Breast epithelium (tissue), 4 donors: Measurements from ENCODE around the gene PSME1. TPM values are rescaled to one million over a fixed set of nuclear protein-coding genes. Genes with fewer than 3 reads are reported as not detected.

ENCODE experiments used
- DNase-seq, 2 donors: peaks; one replicate each; pipeline ENCODE4 v3.0.0-alpha.2; 2019; ENCODE audit warnings: low spot score in 2 of 2
- H3K27ac ChIP-seq, 2 donors: fragments of 200-600 bp; sonication (generic) in 1 of 2; one replicate each; pipeline ENCODE4 v1.5.1; 2016 to 2019; ENCODE audit warnings: mild to moderate bottlenecking in 1 of 2
- H3K27me3 ChIP-seq, 2 donors: fragments of 200-600 bp; sonication (generic) in 1 of 2; one replicate each; pipeline versions ENCODE4 v1.5.1 to v1.6.0; 2017 to 2019; ENCODE audit warnings: control low read depth in 1 of 2, mild to moderate bottlenecking in 1 of 2
- H3K36me3 ChIP-seq: fragments of 200-600 bp; one replicate; pipeline ENCODE4 v1.5.1; 2019
- H3K4me1 ChIP-seq, 2 donors: fragments of 200-600 bp; sonication (generic); one replicate each; pipeline ENCODE4 v1.5.1; 2016 to 2019; ENCODE audit warnings: control low read depth in 1 of 2
- H3K4me3 ChIP-seq, 3 donors: fragments of 200-600 bp; sonication (generic); 1 replicate in 2 of 3; 2 replicates in 1 of 3; pipeline ENCODE4 v1.5.1; 2016 to 2019; ENCODE audit warnings: mild to moderate bottlenecking in 3 of 3, moderate library complexity in 2 of 3
- H3K9me3 ChIP-seq, 2 donors: fragments of 200-600 bp; sonication (generic) in 1 of 2; one replicate each; pipeline ENCODE4 v1.5.1; 2016 to 2019; ENCODE audit warnings: control low read depth in 1 of 2
- CTCF ChIP-seq, 3 donors: fragments of 450-650 bp; IDR thresholded peaks; one replicate each; pipeline ENCODE4 v1.5.1; 2016 to 2017; ENCODE audit warnings: antibody characterized with exemption in 3 of 3, mild to moderate bottlenecking in 3 of 3, moderate library complexity in 3 of 3
- POLR2A ChIP-seq: fragments of 450-650 bp; IDR thresholded peaks from one replicate; pipeline ENCODE4 v1.6.1; 2016; ENCODE audit warnings: antibody characterized with exemption, mild to moderate bottlenecking, moderate library complexity
- POLR2AphosphoS5 ChIP-seq, 3 donors: sonication (generic); formaldehyde crosslinking; IDR thresholded peaks; one replicate each; pipeline ENCODE4 v1.6.1; 2017; ENCODE audit warnings: antibody characterized with exemption in 3 of 3
- intact Hi-C: fragments of 100-400 bp; cut with DNase I; formaldehyde crosslinking; loops from one replicate; pipeline ENCODE4 v1.15.1; 2023; ENCODE audit warnings: low total_unique reads
- total RNA-seq, 3 donors: library from RNA; depleted of rRNA; stranded (reverse); fragments of >200 nt; gene quantifications; one replicate each; pipeline ENCODE4 v1.1.0, GENCODE V29; 2016

PSME1 gene
- total RNA-seq, 3 donors from 2014 or later, result 91.1 to 151 (median 135) TPM

- no peaks in the 10 kb centered on the region for H3K4me1 ChIP-seq
- TF ChIP-seq POLR2A, result no peak
- TF ChIP-seq POLR2AphosphoS5 (IDR thresholded peaks at IDR 0.05), result no peak
- TF ChIP-seq CTCF (IDR thresholded peaks at IDR 0.05), result no peak
- no peak for DNase-seq
- H3K27me3 ChIP-seq, result no peaks in the 10 kb centered on the region
- no peak overlapping the region for H3K4me3 ChIP-seq
- no peak overlapping the region for H3K27ac ChIP-seq
- intact Hi-C loops, result no loop called here
- no peaks in the 10 kb centered on the region for H3K9me3 ChIP-seq
- peaks cover 16% of the 10 kb centered on the region for H3K36me3 ChIP-seq
These were observed 19.1 kb downstream of the PSME1 start for GRCh38 chr14:24155100-24155499.

DNA sequence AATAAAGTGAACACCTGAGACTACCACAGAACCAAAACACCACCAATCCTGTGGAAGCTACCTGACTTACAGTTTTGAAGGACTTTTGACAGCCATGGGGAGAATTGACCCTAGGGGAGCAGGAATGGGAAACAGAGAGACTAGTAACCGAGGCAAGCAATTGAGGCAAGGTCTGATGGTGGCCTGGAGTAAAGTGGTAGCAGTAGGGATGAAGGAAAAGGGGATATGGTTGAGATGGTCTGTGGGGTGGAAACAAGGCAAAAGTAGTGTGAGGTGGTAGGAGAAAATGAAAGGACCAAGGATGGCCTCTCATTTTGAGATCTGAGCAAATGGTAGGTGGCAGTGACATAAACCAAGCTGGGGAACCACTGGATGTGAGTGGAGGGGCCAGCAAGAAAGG, 20.8 kb downstream of the PSME1 start:
- Histone ChIP-seq H3K27me3 (no peaks in the 10 kb centered on the region), H3K36me3 (peaks cover 5% of the 10 kb centered on the region), H3K4me3 (no peak overlapping the region), H3K4me1 (no peaks in the 10 kb centered on the region), H3K9me3 (no peaks in the 10 kb centered on the region), H3K27ac (peak overlapping the region in 1 of 2 donors; percentile 19)
- TF ChIP-seq POLR2A, result no peak
- no peak for TF ChIP-seq CTCF (IDR thresholded peaks at IDR 0.05)
- no peak for TF ChIP-seq POLR2AphosphoS5 (IDR thresholded peaks at IDR 0.05)
- intact Hi-C loops, result no loop called here
- DNase-seq, result no peak

DNA sequence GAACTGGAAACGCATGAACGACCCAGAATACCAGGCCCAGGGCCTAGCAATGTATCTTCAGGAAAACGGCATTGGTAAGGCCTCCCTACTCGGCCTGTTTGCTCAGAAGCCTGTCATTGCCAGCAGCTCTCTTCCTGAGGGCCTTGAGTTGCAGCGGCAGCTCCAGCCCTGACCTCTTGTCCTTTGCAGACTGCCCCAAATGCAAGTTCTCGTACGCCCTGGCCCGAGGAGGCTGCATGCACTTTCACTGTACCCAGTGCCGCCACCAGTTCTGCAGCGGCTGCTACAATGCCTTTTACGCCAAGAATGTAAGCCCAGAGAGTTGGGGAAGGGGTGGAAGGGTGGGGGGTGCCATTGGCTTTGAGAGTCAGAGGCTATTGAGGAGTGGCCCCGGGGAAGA, 21.3 kb downstream of the PSME1 start:
- intact Hi-C loops, result no loop called here
- TF ChIP-seq POLR2AphosphoS5 (IDR thresholded peaks at IDR 0.05) (no peak), POLR2A (no peak), CTCF (IDR thresholded peaks at IDR 0.05) (no peak)
- Histone ChIP-seq H3K9me3 (no peaks in the 10 kb centered on the region), H3K27ac (peak overlapping the region in 1 of 2 donors; percentile 19), H3K36me3 (peaks cover 5% of the 10 kb centered on the region), H3K4me3 (no peak overlapping the region), H3K4me1 (no peaks in the 10 kb centered on the region), H3K27me3 (no peaks in the 10 kb centered on the region)
- DNase-seq, result no peak

- H3K9me3 ChIP-seq, result no peaks in the 10 kb centered on the region
- H3K4me3 ChIP-seq, result no peak overlapping the region
- H3K4me1 ChIP-seq, result peaks cover 0 to 5% of the 10 kb centered on the region in 2 donors
- H3K27ac ChIP-seq, result peak overlapping the region; percentile 92 to 98
- peaks cover 5% of the 10 kb centered on the region for H3K36me3 ChIP-seq
- DNase-seq, result no peak
- TF ChIP-seq CTCF (IDR thresholded peaks at IDR 0.05) (no peak), POLR2A (no peak), POLR2AphosphoS5 (IDR thresholded peaks at IDR 0.05) (no peak)
- intact Hi-C loops, result no loop called here
- no peaks in the 10 kb centered on the region for H3K27me3 ChIP-seq
These were observed 23.9 kb downstream of the PSME1 start for GRCh38 chr14:24159777-24160498.

- Histone ChIP-seq H3K27me3 (no peaks in the 10 kb centered on the region), H3K4me3 (no peak overlapping the region), H3K27ac (peak overlapping the region; percentile 92 to 98), H3K36me3 (peaks cover 5% of the 10 kb centered on the region), H3K4me1 (peaks cover 0 to 5% of the 10 kb centered on the region in 2 donors), H3K9me3 (no peaks in the 10 kb centered on the region)
- intact Hi-C loops, result no loop called here
- TF ChIP-seq CTCF (IDR thresholded peaks at IDR 0.05) (no peak), POLR2A (no peak), POLR2AphosphoS5 (IDR thresholded peaks at IDR 0.05) (no peak)
- no peak for DNase-seq
These were observed 24.5 kb downstream of the PSME1 start for GRCh38 chr14:24160499-24160849.
